ENCODE data around the gene MINDY1.

- TF ChIP-seq CTCF (IDR thresholded peaks at IDR 0.05; ENCODE audit: low read depth, low read length, poor library complexity, severe bottlenecking) (no peak), EZH2phosphoT487 (IDR thresholded peaks at IDR 0.05; ENCODE audit: borderline replicate concordance, low read length) (no peak)
These were observed 3.5 kb downstream of the MINDY1 start for GRCh38 chr1:151003180-151003579.

Data from DOHH2 (cell line).